ENCODE results near the gene LEP. TPM values are rescaled to one million over a fixed set of nuclear protein-coding genes. Genes with fewer than 3 reads are reported as not detected.

LEP gene
- polyA plus RNA-seq, 2 of the 4 experiments (the other 2 are of a cell fraction) = not detected

DNA sequence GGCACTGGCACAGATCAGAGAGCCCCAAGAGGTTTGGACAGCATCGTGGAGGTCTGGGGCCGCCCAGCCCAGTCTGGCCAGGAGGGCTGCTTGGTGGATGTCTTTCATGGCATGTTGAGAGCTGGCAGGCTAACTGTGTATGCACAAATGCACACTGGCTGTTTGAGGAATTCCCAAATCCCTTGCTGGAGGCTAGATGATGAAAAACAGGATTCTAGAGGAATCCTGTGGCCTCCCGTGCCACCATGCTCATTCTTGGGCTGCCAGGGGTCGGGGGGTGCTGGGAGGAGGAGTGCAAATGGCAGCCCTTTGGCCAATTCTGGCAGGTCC is 26.5 kb downstream of the LEP start:
- ATAC-seq (no peak), DNase-seq (ENCODE audit: low read depth in 1 of 2, low spot score in 1 of 2) (no peak), FAIRE-seq (no peak)
- no peak overlapping the region for H3K4me2 ChIP-seq
- POLR2A ChIA-PET = no interaction called here
- H3K27ac ChIP-seq = peak overlapping the region in 1 of 2 experiments; percentile 62; a peak in 3 of 6 replicates
- 95% methylated on average over 4 of the region's 4 CpGs for WGBS (ENCODE audit: missing lambda C conversion rate)
- no peak overlapping the region for H3K4me3 ChIP-seq
- peaks cover 11% of the 10 kb centered on the region for H3K4me1 ChIP-seq
- no peaks in the 10 kb centered on the region for H3K9me3 ChIP-seq
- TF ChIP-seq ZSCAN20 (CRISPR knock-in tag; IDR thresholded peaks at IDR 0.05) (no peak), RFX5 (IDR thresholded peaks at IDR 0.05) (no peak), KDM1A (IDR thresholded peaks at IDR 0.05; ENCODE audit: low read depth) (no peak), NR3C1 (IDR thresholded peaks at IDR 0.05) (no peak), MAFK (IDR thresholded peaks at IDR 0.05; ENCODE audit: partially characterized antibody) (no peak)
- TF ChIP-seq, protein P1, sequence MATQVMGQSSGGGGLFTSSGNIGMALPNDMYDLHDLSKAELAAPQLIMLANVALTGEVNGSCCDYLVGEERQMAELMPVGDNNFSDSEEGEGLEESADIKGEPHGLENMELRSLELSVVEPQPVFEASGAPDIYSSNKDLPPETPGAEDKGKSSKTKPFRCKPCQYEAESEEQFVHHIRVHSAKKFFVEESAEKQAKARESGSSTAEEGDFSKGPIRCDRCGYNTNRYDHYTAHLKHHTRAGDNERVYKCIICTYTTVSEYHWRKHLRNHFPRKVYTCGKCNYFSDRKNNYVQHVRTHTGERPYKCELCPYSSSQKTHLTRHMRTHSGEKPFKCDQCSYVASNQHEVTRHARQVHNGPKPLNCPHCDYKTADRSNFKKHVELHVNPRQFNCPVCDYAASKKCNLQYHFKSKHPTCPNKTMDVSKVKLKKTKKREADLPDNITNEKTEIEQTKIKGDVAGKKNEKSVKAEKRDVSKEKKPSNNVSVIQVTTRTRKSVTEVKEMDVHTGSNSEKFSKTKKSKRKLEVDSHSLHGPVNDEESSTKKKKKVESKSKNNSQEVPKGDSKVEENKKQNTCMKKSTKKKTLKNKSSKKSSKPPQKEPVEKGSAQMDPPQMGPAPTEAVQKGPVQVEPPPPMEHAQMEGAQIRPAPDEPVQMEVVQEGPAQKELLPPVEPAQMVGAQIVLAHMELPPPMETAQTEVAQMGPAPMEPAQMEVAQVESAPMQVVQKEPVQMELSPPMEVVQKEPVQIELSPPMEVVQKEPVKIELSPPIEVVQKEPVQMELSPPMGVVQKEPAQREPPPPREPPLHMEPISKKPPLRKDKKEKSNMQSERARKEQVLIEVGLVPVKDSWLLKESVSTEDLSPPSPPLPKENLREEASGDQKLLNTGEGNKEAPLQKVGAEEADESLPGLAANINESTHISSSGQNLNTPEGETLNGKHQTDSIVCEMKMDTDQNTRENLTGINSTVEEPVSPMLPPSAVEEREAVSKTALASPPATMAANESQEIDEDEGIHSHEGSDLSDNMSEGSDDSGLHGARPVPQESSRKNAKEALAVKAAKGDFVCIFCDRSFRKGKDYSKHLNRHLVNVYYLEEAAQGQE (IDR thresholded peaks at IDR 0.05) = no peak
- CTCF ChIA-PET = no interaction called here

DNA sequence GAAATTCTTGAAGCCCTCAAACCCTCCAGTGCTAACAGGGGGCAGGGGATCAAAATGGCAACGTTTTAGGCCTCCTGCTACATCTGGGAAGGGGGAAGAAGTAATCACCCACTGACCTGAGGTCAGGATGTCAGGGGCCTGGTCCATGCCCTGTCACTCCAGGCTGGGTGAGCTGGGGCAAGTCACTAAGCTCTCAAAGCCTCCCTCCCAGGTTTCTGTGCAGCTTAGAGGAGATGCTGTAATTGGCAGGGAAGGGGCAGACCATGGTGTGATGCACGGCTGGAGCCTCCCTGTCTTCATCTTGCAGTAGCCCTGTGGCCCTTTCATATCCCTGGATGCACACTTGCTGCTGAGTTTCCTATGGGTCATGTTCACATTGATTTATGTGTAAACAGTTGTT is 27.2 kb downstream of the LEP start:
- ChIA-PET CTCF (no interaction called here), POLR2A (no interaction called here)
- H3K4me1 ChIP-seq = peaks cover 11% of the 10 kb centered on the region
- WGBS (ENCODE audit: missing lambda C conversion rate) = 34% methylated on average over 2 of the region's 2 CpGs
- TF ChIP-seq, protein P2, sequence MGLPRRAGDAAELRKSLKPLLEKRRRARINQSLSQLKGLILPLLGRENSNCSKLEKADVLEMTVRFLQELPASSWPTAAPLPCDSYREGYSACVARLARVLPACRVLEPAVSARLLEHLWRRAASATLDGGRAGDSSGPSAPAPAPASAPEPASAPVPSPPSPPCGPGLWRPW (IDR thresholded peaks at IDR 0.05) = no peak
- TF ChIP-seq, protein P3, sequence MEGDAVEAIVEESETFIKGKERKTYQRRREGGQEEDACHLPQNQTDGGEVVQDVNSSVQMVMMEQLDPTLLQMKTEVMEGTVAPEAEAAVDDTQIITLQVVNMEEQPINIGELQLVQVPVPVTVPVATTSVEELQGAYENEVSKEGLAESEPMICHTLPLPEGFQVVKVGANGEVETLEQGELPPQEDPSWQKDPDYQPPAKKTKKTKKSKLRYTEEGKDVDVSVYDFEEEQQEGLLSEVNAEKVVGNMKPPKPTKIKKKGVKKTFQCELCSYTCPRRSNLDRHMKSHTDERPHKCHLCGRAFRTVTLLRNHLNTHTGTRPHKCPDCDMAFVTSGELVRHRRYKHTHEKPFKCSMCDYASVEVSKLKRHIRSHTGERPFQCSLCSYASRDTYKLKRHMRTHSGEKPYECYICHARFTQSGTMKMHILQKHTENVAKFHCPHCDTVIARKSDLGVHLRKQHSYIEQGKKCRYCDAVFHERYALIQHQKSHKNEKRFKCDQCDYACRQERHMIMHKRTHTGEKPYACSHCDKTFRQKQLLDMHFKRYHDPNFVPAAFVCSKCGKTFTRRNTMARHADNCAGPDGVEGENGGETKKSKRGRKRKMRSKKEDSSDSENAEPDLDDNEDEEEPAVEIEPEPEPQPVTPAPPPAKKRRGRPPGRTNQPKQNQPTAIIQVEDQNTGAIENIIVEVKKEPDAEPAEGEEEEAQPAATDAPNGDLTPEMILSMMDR (IDR thresholded peaks at IDR 0.05) = no peak
- no peak for TF ChIP-seq NFE2L2 (conservative IDR thresholded peaks at IDR 0.05; ENCODE audit: low read length)
- FAIRE-seq = no peak
- no peak overlapping the region for H3K4me2 ChIP-seq
- H3K9me3 ChIP-seq = no peaks in the 10 kb centered on the region
- H3K27ac ChIP-seq = no peak overlapping the region
- DNase-seq (ENCODE audit: low read depth in 1 of 2, low spot score in 1 of 2) = no peak
- ATAC-seq = no peak
- H3K4me3 ChIP-seq = no peak overlapping the region

DNA sequence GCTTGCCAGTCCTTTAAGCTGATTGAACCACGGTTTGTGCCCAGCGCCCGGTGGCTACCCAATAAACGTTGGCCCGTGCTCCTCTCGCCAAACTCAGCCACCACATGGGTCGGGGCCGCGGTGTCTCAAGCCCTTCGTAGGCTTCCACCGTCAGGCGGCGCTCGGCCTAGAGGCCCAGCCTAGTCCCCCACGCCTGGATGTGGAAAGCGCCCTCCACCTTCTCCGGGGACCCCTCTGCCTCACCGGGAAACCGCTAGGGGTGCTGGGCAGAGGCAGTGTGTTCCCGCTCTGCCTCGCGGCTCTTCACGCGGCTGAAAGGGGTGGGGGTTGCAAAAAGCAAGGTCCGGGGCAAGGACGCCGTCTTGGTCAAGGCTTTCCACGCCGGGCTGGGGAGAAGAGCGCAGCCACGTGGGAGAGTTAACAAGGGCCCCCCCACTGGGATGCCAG is 29.8 kb downstream of the LEP start:
- TF ChIP-seq KDM1A (IDR thresholded peaks at IDR 0.05; ENCODE audit: low read depth) = no peak
- no peak for TF ChIP-seq CEBPB (IDR thresholded peaks at IDR 0.05)
- TF ChIP-seq EHMT2 (IDR thresholded peaks at IDR 0.05; ENCODE audit: low read depth) = no peak
- no peak for TF ChIP-seq MAFK (IDR thresholded peaks at IDR 0.05; ENCODE audit: partially characterized antibody)
- TF ChIP-seq SREBF2 (IDR thresholded peaks at IDR 0.05) = no peak
- TF ChIP-seq HOXA7 (CRISPR knock-in tag; IDR thresholded peaks at IDR 0.05) = no peak
- no peak for TF ChIP-seq CBX8 (IDR thresholded peaks at IDR 0.05)
- TF ChIP-seq KDM5A (IDR thresholded peaks at IDR 0.05) = no peak
- TF ChIP-seq POLR2A (IDR thresholded peaks at IDR 0.05; ENCODE audit: low read length) = no peak
- no peak for TF ChIP-seq RNF2 (IDR thresholded peaks at IDR 0.05; ENCODE audit: borderline replicate concordance, low read depth)
- no peak for TF ChIP-seq EHF (CRISPR knock-in tag; IDR thresholded peaks at IDR 0.05)
- TF ChIP-seq, protein P3 (IDR thresholded peaks at IDR 0.05) = no peak
- no peak for TF ChIP-seq NFE2L2 (conservative IDR thresholded peaks at IDR 0.05; ENCODE audit: low read length)
- no peak for TF ChIP-seq CBX2 (IDR thresholded peaks at IDR 0.05; ENCODE audit: borderline replicate concordance, low read depth)
- TF ChIP-seq, protein P4, sequence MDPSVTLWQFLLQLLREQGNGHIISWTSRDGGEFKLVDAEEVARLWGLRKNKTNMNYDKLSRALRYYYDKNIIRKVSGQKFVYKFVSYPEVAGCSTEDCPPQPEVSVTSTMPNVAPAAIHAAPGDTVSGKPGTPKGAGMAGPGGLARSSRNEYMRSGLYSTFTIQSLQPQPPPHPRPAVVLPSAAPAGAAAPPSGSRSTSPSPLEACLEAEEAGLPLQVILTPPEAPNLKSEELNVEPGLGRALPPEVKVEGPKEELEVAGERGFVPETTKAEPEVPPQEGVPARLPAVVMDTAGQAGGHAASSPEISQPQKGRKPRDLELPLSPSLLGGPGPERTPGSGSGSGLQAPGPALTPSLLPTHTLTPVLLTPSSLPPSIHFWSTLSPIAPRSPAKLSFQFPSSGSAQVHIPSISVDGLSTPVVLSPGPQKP (IDR thresholded peaks at IDR 0.05; ENCODE audit: low read depth, low read length) = no peak
- no peak for TF ChIP-seq HEYL (CRISPR knock-in tag; IDR thresholded peaks at IDR 0.05)
- TF ChIP-seq RCOR1 (IDR thresholded peaks at IDR 0.05; ENCODE audit: low read depth, low read length) = no peak
- no peak for TF ChIP-seq MAZ (IDR thresholded peaks at IDR 0.05; ENCODE audit: borderline replicate concordance, low read depth, low read length)
- TF ChIP-seq ZSCAN20 (CRISPR knock-in tag; IDR thresholded peaks at IDR 0.05) = no peak
- TF ChIP-seq, protein P5, sequence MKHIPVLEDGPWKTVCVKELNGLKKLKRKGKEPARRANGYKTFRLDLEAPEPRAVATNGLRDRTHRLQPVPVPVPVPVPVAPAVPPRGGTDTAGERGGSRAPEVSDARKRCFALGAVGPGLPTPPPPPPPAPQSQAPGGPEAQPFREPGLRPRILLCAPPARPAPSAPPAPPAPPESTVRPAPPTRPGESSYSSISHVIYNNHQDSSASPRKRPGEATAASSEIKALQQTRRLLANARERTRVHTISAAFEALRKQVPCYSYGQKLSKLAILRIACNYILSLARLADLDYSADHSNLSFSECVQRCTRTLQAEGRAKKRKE (CRISPR knock-in tag; IDR thresholded peaks at IDR 0.05; ENCODE audit: low read depth) = no peak
- DNase-seq (ENCODE audit: low read depth in 1 of 2, low spot score in 1 of 2) (no peak), FAIRE-seq (no peak), ATAC-seq (no peak)
- H3K4me3 ChIP-seq = no peak overlapping the region
- no peaks in the 10 kb centered on the region for H3K9me3 ChIP-seq
- no peak overlapping the region for H3K27ac ChIP-seq
- ChIA-PET CTCF (no interaction called here), POLR2A (no interaction called here)
- 88% methylated on average over 31 of the region's 31 CpGs for WGBS (ENCODE audit: missing lambda C conversion rate)
- H3K4me1 ChIP-seq = peaks cover 11% of the 10 kb centered on the region
- H3K4me2 ChIP-seq = no peak overlapping the region

Measured in A549 (cell line).